DOHH2 (cell line): ENCODE data around the gene C1orf116.

ENCODE experiments used
- H3F3A ChIP-seq: fragments of 200-600 bp; sonication (generic), shearing (Covaris generic); 2 replicates; pipeline ENCODE4 v1.6.0; 2016; ENCODE audit warnings: antibody characterized with exemption, mild to moderate bottlenecking; ENCODE audit not compliant: control insufficient read depth, insufficient read depth
- H3K27ac ChIP-seq: fragments of 200-600 bp; sonication (generic); 2 replicates; pipeline ENCODE4 v1.5.1; 2014; ENCODE audit warnings: low read depth, mild to moderate bottlenecking, low read length, moderate library complexity
- H3K27me3 ChIP-seq: fragments of 200-600 bp; sonication (generic); 2 replicates; pipeline ENCODE4 v1.6.1; 2014; ENCODE audit warnings: mild to moderate bottlenecking, low read length, mixed read lengths; ENCODE audit not compliant: control insufficient read depth
- H3K36me3 ChIP-seq: fragments of 200-600 bp; sonication (generic); 2 replicates; pipeline ENCODE4 v1.6.1; 2014; ENCODE audit warnings: mild to moderate bottlenecking, low read length, moderate library complexity, mixed read lengths; ENCODE audit not compliant: control insufficient read depth
- H3K4me1 ChIP-seq: fragments of 200-600 bp; sonication (generic); 2 replicates; pipeline ENCODE4 v1.6.1; 2014; ENCODE audit warnings: mild to moderate bottlenecking, low read length, mixed read lengths; ENCODE audit not compliant: control insufficient read depth
- H3K4me2 ChIP-seq: fragments of 200-600 bp; sonication (generic); 2 replicates; pipeline ENCODE4 v1.6.0; 2014; ENCODE audit warnings: mild to moderate bottlenecking, low read length, moderate library complexity
- H3K4me3 ChIP-seq: fragments of 200-600 bp; sonication (generic); 2 replicates; pipeline ENCODE4 v1.5.1; 2014; ENCODE audit warnings: mild to moderate bottlenecking, low read length, mixed read lengths
- H3K79me2 ChIP-seq: fragments of 200-600 bp; sonication (generic); 2 replicates; pipeline ENCODE4 v1.6.1; 2014; ENCODE audit warnings: mild to moderate bottlenecking, low read length, mixed read lengths; ENCODE audit not compliant: control insufficient read depth
- H3K9me2 ChIP-seq: fragments of 200-600 bp; sonication (generic); replicated peaks from 2 replicates; pipeline ENCODE4 v1.6.1; 2014; ENCODE audit warnings: mild to moderate bottlenecking, low read length, mixed read lengths; ENCODE audit not compliant: control insufficient read depth
- H3K9me3 ChIP-seq: fragments of 200-600 bp; sonication (generic); 2 replicates; pipeline ENCODE4 v1.6.1; 2014; ENCODE audit warnings: antibody characterized with exemption, low read length, mixed read lengths; ENCODE audit not compliant: control insufficient read depth, insufficient read depth
- H4K20me1 ChIP-seq: fragments of 200-600 bp; sonication (generic); 2 replicates; pipeline ENCODE4 v1.6.0; 2014; ENCODE audit warnings: low read depth, mild to moderate bottlenecking, antibody characterized with exemption, low read length, moderate library complexity; ENCODE audit not compliant: control insufficient read depth, insufficient read depth
- EZH2phosphoT487 ChIP-seq: fragments of 200-600 bp; sonication (generic); IDR thresholded peaks from 2 replicates; pipeline ENCODE4 v1.6.1; 2017; ENCODE audit warnings: borderline replicate concordance, mild to moderate bottlenecking, antibody characterized with exemption, low read length, moderate library complexity, mixed read lengths
- TF ChIP-seq, protein P1 (sequence below): fragments of 200-600 bp; sonication (generic); IDR thresholded peaks from one replicate; pipeline ENCODE4 v1.5.1; 2014; ENCODE audit warnings: antibody characterized with exemption, mild to moderate bottlenecking, low read depth, low read length; ENCODE audit not compliant: poor library complexity, severe bottlenecking

The C1orf116 gene

DNA sequence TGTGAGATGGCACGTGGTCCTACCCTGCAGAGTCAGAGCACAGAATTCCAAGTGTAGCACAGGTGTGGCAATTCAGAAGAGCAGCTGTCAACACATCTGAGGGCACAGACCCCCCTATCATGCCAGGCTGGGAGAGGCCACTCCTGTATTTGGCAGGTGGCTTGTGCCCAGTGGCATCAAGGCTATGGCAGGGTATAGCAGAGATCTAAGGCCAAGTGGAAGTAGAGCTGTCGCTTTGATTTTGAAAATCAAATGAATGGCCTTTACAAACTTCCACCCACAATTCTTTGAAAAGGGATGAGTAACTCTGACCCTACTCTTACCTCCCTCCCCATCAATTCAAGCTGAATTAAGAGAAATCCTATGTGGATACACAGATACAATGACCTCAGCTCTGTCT lies 13.4 kb downstream of the C1orf116 start:
- TF ChIP-seq EZH2phosphoT487, result no peak
- TF ChIP-seq, protein P1, sequence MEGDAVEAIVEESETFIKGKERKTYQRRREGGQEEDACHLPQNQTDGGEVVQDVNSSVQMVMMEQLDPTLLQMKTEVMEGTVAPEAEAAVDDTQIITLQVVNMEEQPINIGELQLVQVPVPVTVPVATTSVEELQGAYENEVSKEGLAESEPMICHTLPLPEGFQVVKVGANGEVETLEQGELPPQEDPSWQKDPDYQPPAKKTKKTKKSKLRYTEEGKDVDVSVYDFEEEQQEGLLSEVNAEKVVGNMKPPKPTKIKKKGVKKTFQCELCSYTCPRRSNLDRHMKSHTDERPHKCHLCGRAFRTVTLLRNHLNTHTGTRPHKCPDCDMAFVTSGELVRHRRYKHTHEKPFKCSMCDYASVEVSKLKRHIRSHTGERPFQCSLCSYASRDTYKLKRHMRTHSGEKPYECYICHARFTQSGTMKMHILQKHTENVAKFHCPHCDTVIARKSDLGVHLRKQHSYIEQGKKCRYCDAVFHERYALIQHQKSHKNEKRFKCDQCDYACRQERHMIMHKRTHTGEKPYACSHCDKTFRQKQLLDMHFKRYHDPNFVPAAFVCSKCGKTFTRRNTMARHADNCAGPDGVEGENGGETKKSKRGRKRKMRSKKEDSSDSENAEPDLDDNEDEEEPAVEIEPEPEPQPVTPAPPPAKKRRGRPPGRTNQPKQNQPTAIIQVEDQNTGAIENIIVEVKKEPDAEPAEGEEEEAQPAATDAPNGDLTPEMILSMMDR, result no peak
- H4K20me1 ChIP-seq, result no peaks in the 10 kb centered on the region
- H3K27me3 ChIP-seq, result peaks cover 31% of the 10 kb centered on the region
- no peaks in the 10 kb centered on the region for H3F3A ChIP-seq
- H3K79me2 ChIP-seq, result no peaks in the 10 kb centered on the region
- no peak overlapping the region for H3K4me2 ChIP-seq
- no peaks in the 10 kb centered on the region for H3K4me1 ChIP-seq
- no peaks in the 10 kb centered on the region for H3K9me2 ChIP-seq
- no peaks in the 10 kb centered on the region for H3K9me3 ChIP-seq
- no peak overlapping the region for H3K27ac ChIP-seq
- no peaks in the 10 kb centered on the region for H3K36me3 ChIP-seq
- no peak overlapping the region for H3K4me3 ChIP-seq

DNA sequence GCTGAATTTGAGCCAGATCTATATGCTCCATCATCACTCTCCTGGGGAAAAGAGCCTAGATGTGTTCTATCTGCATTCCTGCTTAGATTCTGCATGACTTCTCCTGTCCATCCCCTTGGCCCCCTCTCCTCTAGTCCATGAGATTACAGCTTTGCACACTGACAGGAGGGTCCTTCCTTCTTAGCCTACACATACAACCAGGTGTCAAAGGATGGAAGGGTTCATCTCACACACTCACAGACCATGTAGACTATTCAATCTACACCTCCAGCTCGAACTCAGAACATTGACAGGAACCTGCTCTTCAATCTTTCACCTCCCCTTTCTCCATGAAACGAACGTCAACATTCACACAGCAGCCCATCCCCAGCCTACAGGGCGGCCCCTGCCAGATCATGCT lies 13.8 kb downstream of the C1orf116 start:
- Histone ChIP-seq H3K79me2 (no peaks in the 10 kb centered on the region), H3K27ac (no peak overlapping the region), H3K9me2 (no peaks in the 10 kb centered on the region), H3K27me3 (peaks cover 36% of the 10 kb centered on the region), H4K20me1 (no peaks in the 10 kb centered on the region), H3K4me3 (no peak overlapping the region), H3K36me3 (no peaks in the 10 kb centered on the region), H3K4me1 (no peaks in the 10 kb centered on the region), H3K4me2 (no peak overlapping the region), H3K9me3 (no peaks in the 10 kb centered on the region), H3F3A (no peaks in the 10 kb centered on the region)
- no peak for TF ChIP-seq EZH2phosphoT487
- TF ChIP-seq, protein P1, result no peak

DNA sequence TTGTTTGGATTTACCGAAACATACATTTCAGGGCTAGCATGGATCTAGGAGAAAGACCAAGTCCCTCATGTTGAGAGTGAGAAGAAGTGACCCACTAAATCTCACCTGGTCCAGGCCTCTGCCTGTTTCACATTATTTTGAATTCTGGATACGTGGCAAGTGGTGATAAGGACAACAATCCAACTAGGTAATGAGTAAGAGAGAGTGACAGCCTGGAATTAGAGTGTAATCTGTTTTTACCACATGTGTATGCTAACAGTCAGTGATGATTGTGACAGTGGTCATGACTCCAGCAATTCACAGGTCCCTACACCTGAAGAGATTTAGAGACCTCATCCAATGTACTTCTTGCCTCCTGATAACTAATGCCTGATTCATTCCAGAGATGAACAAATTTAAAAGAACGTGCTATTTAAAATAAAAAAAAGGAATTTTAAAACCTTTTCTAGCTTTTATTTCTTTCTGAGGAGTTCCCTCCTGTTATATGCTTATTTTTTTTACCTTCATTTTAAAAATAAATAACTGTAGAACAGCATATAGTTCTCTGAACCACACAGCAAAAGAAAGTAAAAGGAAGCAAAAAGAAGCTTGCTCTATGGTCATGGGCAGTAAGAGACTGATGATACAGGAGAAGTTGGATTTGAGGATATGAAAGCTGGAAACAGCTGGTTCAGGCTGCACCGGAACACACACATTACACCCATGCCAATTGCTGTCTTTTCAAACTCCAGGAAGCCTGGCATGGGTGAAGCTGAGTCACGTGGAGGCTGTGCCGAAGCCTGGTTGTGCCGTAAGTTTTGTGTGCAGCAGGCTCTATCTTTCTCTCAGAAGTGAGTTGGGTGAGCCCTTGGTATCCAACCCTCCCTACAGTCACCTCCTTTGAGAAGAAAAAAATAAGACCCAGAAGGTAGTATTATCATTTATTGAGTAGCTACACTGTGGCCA lies 14.7 kb downstream of the C1orf116 start:
- Histone ChIP-seq H3K4me2 (no peak overlapping the region), H3F3A (no peaks in the 10 kb centered on the region), H3K79me2 (no peaks in the 10 kb centered on the region), H4K20me1 (no peaks in the 10 kb centered on the region), H3K27ac (no peak overlapping the region), H3K27me3 (peaks cover 42% of the 10 kb centered on the region), H3K4me3 (no peak overlapping the region), H3K4me1 (no peaks in the 10 kb centered on the region), H3K9me2 (no peaks in the 10 kb centered on the region), H3K36me3 (no peaks in the 10 kb centered on the region), H3K9me3 (no peaks in the 10 kb centered on the region)
- TF ChIP-seq EZH2phosphoT487, result no peak
- TF ChIP-seq, protein P1, result no peak
